Kidney capillary endothelial cell (primary cell): ENCODE results near the gene SUSD4.
A peak's percentile ranks its signal among the peaks of the same experiment; 100 is the strongest.
"Not testable (repeated sequence)": the region's sequence is repeated elsewhere in the genome, so short reads cannot be mapped to it uniquely, and the experiment has no call there.

Source experiments
- DNase-seq: peaks from one replicate; pipeline ENCODE4 v3.0.0-alpha.2; 2018; ENCODE audit warnings: low spot score

SUSD4 gene

GRCh38 chr1:223363856-223364684 lies at the start of gene SUSD4:
Gene SUSD4 (minus strand): TSS chr1:223364176. CDS start chr1:223363425, 751 bp downstream.
- DNase-seq: no peak

- DNase-seq: no peak
Measured at GRCh38 chr1:223413216-223413615, 49.2 kb upstream of the SUSD4 start.

- DNase-seq: no peak
Measured at GRCh38 chr1:223411710-223412109, 47.7 kb upstream of the SUSD4 start.

GRCh38 chr1:223411309-223411708 lies 47.3 kb upstream of the SUSD4 start:
- DNase-seq: no peak

GRCh38 chr1:223410036-223410435 lies 46.1 kb upstream of the SUSD4 start:
- no peak for DNase-seq

- no peak for DNase-seq
Measured at GRCh38 chr1:223405507-223405906, 41.5 kb upstream of the SUSD4 start.

- no peak for DNase-seq
Measured at GRCh38 chr1:223403184-223403815, 39.3 kb upstream of the SUSD4 start.

- DNase-seq: no peak
Measured at GRCh38 chr1:223402790-223403142, 38.8 kb upstream of the SUSD4 start.

- DNase-seq: peak; percentile 61
Measured at GRCh38 chr1:223401873-223402789, 38.2 kb upstream of the SUSD4 start.

- not testable (repeated sequence) for DNase-seq
Measured at GRCh38 chr1:223399393-223399792, 35.4 kb upstream of the SUSD4 start.

- DNase-seq: no peak
Measured at GRCh38 chr1:223394706-223395105, 30.7 kb upstream of the SUSD4 start.

- DNase-seq: no peak
Measured at GRCh38 chr1:223394242-223394641, 30.3 kb upstream of the SUSD4 start.

- no peak for DNase-seq
Measured at GRCh38 chr1:223393275-223394214, 29.6 kb upstream of the SUSD4 start, which contains the start of gene CCDC185. Gene CCDC185 (plus strand): TSS chr1:223393415. CDS start chr1:223393476, 61 bp downstream.

- no peak for DNase-seq
Measured at GRCh38 chr1:223390618-223391017, 26.6 kb upstream of the SUSD4 start.

- no peak for DNase-seq
Measured at GRCh38 chr1:223386013-223386412, 22.0 kb upstream of the SUSD4 start.

- no peak for DNase-seq
Measured at GRCh38 chr1:223378754-223379153, 14.8 kb upstream of the SUSD4 start.

GRCh38 chr1:223374064-223374610 lies 10.2 kb upstream of the SUSD4 start:
- DNase-seq: no peak

GRCh38 chr1:223364685-223365382 lies 858 bp upstream of the SUSD4 start:
- no peak for DNase-seq

GRCh38 chr1:223363057-223363855 lies 720 bp downstream of the SUSD4 start:
- DNase-seq: no peak
